Measurements from ENCODE around the gene CALR3. TPM values are rescaled to one million over a fixed set of nuclear protein-coding genes. Genes with fewer than 3 reads are reported as not detected.

The CALR3 gene
- total and polyA plus RNA-seq, 2 of the 13 experiments (the other 11 are each of a cell fraction or from before 2014, with no cell fraction given) = not detected

GRCh38 chr19:16495982-16496612 lies at the start of gene CALR3, which contains the start of gene C19orf44 (continued):
- TF ChIP-seq, protein P1, sequence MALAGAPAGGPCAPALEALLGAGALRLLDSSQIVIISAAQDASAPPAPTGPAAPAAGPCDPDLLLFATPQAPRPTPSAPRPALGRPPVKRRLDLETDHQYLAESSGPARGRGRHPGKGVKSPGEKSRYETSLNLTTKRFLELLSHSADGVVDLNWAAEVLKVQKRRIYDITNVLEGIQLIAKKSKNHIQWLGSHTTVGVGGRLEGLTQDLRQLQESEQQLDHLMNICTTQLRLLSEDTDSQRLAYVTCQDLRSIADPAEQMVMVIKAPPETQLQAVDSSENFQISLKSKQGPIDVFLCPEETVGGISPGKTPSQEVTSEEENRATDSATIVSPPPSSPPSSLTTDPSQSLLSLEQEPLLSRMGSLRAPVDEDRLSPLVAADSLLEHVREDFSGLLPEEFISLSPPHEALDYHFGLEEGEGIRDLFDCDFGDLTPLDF (CRISPR knock-in tag; IDR thresholded peaks at IDR 0.05) = peak; percentile 90
- TF ChIP-seq ZNF292 (CRISPR knock-in tag; IDR thresholded peaks at IDR 0.05; ENCODE audit: borderline replicate concordance, low read depth) = no peak
- peak; percentile 36 for TF ChIP-seq GATAD2A (CRISPR knock-in tag; IDR thresholded peaks at IDR 0.05)
- peak; percentile 44; the same call in 1 of the 2 replicates for TF ChIP-seq ZNF691 (CRISPR knock-in tag; IDR thresholded peaks at IDR 0.05; ENCODE audit: borderline replicate concordance, low read depth)
- no peak for TF ChIP-seq ZNF841 (CRISPR knock-in tag; IDR thresholded peaks at IDR 0.05; ENCODE audit: borderline replicate concordance)
- no peak for TF ChIP-seq SRF (IDR thresholded peaks at IDR 0.05; ENCODE audit: low read depth, low read length)
- no peak for TF ChIP-seq MAFG (CRISPR knock-in tag; IDR thresholded peaks at IDR 0.05)
- peak; percentile 43; the same call in 1 of the 2 replicates for TF ChIP-seq SOX5 (CRISPR knock-in tag; IDR thresholded peaks at IDR 0.05; ENCODE audit: borderline replicate concordance)
- peak; percentile 94; the same call in 1 of the 2 replicates for TF ChIP-seq ZNF350 (CRISPR knock-in tag; IDR thresholded peaks at IDR 0.05; ENCODE audit: borderline replicate concordance, low read depth)
- TF ChIP-seq TMF1 (CRISPR knock-in tag; IDR thresholded peaks at IDR 0.05; ENCODE audit: low read depth) = no peak
- TF ChIP-seq ZNF704 (CRISPR knock-in tag; IDR thresholded peaks at IDR 0.05; ENCODE audit: borderline replicate concordance) = 0 out of 2 replicates have a peak, but pooled peaks have one; percentile 17
- TF ChIP-seq, protein P2, sequence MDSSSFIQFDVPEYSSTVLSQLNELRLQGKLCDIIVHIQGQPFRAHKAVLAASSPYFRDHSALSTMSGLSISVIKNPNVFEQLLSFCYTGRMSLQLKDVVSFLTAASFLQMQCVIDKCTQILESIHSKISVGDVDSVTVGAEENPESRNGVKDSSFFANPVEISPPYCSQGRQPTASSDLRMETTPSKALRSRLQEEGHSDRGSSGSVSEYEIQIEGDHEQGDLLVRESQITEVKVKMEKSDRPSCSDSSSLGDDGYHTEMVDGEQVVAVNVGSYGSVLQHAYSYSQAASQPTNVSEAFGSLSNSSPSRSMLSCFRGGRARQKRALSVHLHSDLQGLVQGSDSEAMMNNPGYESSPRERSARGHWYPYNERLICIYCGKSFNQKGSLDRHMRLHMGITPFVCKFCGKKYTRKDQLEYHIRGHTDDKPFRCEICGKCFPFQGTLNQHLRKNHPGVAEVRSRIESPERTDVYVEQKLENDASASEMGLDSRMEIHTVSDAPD (CRISPR knock-in tag; IDR thresholded peaks at IDR 0.05) = no peak
- TF ChIP-seq ZSCAN30 (CRISPR knock-in tag; IDR thresholded peaks at IDR 0.05) = no peak
- TF ChIP-seq ZNF143 (CRISPR knock-in tag; IDR thresholded peaks at IDR 0.05) = peak; percentile 99
- TF ChIP-seq HOMEZ (CRISPR knock-in tag; IDR thresholded peaks at IDR 0.05; ENCODE audit: low read depth) = peak; percentile 39; the same call in 1 of the 2 replicates
- TF ChIP-seq KDM3A (CRISPR knock-in tag; IDR thresholded peaks at IDR 0.05; ENCODE audit: low read depth) = peak; percentile 62; the same call in 1 of the 2 replicates
- TF ChIP-seq PCBP1 (IDR thresholded peaks at IDR 0.05; ENCODE audit: borderline replicate concordance, low read depth, low read length) = peak; percentile 88
- TF ChIP-seq TARDBP (CRISPR knock-in tag; IDR thresholded peaks at IDR 0.05) = peak; percentile 72
- no peak for TF ChIP-seq MTA3 (CRISPR knock-in tag; IDR thresholded peaks at IDR 0.05)
- no peak for TF ChIP-seq SOX6 (IDR thresholded peaks at IDR 0.05)
- peak; percentile 52 for TF ChIP-seq SOX6 (CRISPR knock-in tag; IDR thresholded peaks at IDR 0.05)
- TF ChIP-seq TRIM24 (CRISPR knock-in tag; IDR thresholded peaks at IDR 0.05) = no peak
- no peak for TF ChIP-seq CCAR2 (optimal IDR thresholded peaks at IDR 0.05; ENCODE audit: low read depth, low read length)
- TF ChIP-seq, protein P3, sequence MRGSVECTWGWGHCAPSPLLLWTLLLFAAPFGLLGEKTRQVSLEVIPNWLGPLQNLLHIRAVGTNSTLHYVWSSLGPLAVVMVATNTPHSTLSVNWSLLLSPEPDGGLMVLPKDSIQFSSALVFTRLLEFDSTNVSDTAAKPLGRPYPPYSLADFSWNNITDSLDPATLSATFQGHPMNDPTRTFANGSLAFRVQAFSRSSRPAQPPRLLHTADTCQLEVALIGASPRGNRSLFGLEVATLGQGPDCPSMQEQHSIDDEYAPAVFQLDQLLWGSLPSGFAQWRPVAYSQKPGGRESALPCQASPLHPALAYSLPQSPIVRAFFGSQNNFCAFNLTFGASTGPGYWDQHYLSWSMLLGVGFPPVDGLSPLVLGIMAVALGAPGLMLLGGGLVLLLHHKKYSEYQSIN (CRISPR knock-in tag; IDR thresholded peaks at IDR 0.05; ENCODE audit: borderline replicate concordance) = no peak
